ENCODE measurements around the gene GNGT2. TPM values are rescaled to one million over a fixed set of nuclear protein-coding genes. Genes with fewer than 3 reads are reported as not detected.

Gene GNGT2
- polyA plus RNA-seq, 1 donor (not counting 4 experiments of a cell fraction or from before 2014, with no cell fraction given) = not detected

GRCh38 chr17:49216482-49216881, 6.1 kb upstream of the GNGT2 start:
- peaks cover 11% of the 10 kb centered on the region for H3K27me3 ChIP-seq (ENCODE audit: control insufficient read depth, extremely low read depth, insufficient read depth, low read length)
- no peaks in the 10 kb centered on the region for H4K20me1 ChIP-seq (ENCODE audit: control insufficient read depth, extremely low read depth, insufficient read depth, low read length)
- DNase-seq (ENCODE audit: low read depth, low spot score) (no peak), FAIRE-seq (no peak)
- H3K79me2 ChIP-seq (ENCODE audit: control insufficient read depth, insufficient read depth, low read length) = no peaks in the 10 kb centered on the region
- TF ChIP-seq EZH2 (IDR thresholded peaks at IDR 0.05; ENCODE audit: low read length) = no peak
- TF ChIP-seq CTCF (optimal IDR thresholded peaks at IDR 0.05 in 1 of 3, IDR thresholded peaks at IDR 0.05 in 1 of 3, conservative IDR thresholded peaks at IDR 0.05 in 1 of 3; ENCODE audit: extremely low read depth in 1 of 3, insufficient read depth in 2 of 3, low read length in 3 of 3) = no peak
- no peak overlapping the region for H3K9ac ChIP-seq (ENCODE audit: control insufficient read depth, extremely low read depth, insufficient read depth, low read length)
- H3K36me3 ChIP-seq (ENCODE audit: control insufficient read depth in 2 of 2, extremely low read depth in 1 of 2, insufficient read depth in 2 of 2, low read length in 2 of 2) = no peaks in the 10 kb centered on the region
- no peak overlapping the region for H3K27ac ChIP-seq (ENCODE audit: control insufficient read depth, insufficient read depth, low read length)
- no peaks in the 10 kb centered on the region for H3K4me1 ChIP-seq (ENCODE audit: control insufficient read depth, extremely low read depth, insufficient read depth, low read length)
- H3K4me2 ChIP-seq (ENCODE audit: control insufficient read depth, extremely low read depth, insufficient read depth, low read depth, low read length) = no peak overlapping the region
- no peak overlapping the region for H2AFZ ChIP-seq (ENCODE audit: control insufficient read depth, low read length)
- no peaks in the 10 kb centered on the region for H3K9me3 ChIP-seq (ENCODE audit: control insufficient read depth, low read depth, low read length)
- H3K4me3 ChIP-seq (ENCODE audit: control insufficient read depth in 2 of 3, extremely low read depth in 1 of 3, insufficient read depth in 2 of 3, low read depth in 1 of 3, low read length in 3 of 3) = no peak overlapping the region
- no peaks in the 10 kb centered on the region for H3K9me1 ChIP-seq (ENCODE audit: control insufficient read depth, extremely low read depth, insufficient read depth, low read length)
- dilution Hi-C loops (cut with MboI; ENCODE audit: extremely low pct_ligation_motif_present, low sequenced_read_pairs) = no loop called here

- Histone ChIP-seq H3K79me2 (ENCODE audit: control insufficient read depth, insufficient read depth, low read length) (no peaks in the 10 kb centered on the region), H3K4me3 (ENCODE audit: control insufficient read depth in 2 of 3, extremely low read depth in 1 of 3, insufficient read depth in 2 of 3, low read depth in 1 of 3, low read length in 3 of 3) (no peak overlapping the region), H3K9me1 (ENCODE audit: control insufficient read depth, extremely low read depth, insufficient read depth, low read length) (no peaks in the 10 kb centered on the region), H3K36me3 (ENCODE audit: control insufficient read depth in 2 of 2, extremely low read depth in 1 of 2, insufficient read depth in 2 of 2, low read length in 2 of 2) (no peaks in the 10 kb centered on the region), H2AFZ (ENCODE audit: control insufficient read depth, low read length) (no peak overlapping the region), H3K27ac (ENCODE audit: control insufficient read depth, insufficient read depth, low read length) (no peak overlapping the region), H3K4me2 (ENCODE audit: control insufficient read depth, extremely low read depth, insufficient read depth, low read depth, low read length) (no peak overlapping the region), H3K9me3 (ENCODE audit: control insufficient read depth, low read depth, low read length) (no peaks in the 10 kb centered on the region), H3K9ac (ENCODE audit: control insufficient read depth, extremely low read depth, insufficient read depth, low read length) (no peak overlapping the region), H3K4me1 (ENCODE audit: control insufficient read depth, extremely low read depth, insufficient read depth, low read length) (no peaks in the 10 kb centered on the region), H4K20me1 (ENCODE audit: control insufficient read depth, extremely low read depth, insufficient read depth, low read length) (no peaks in the 10 kb centered on the region), H3K27me3 (ENCODE audit: control insufficient read depth, extremely low read depth, insufficient read depth, low read length) (peaks cover 14% of the 10 kb centered on the region)
- no peak for FAIRE-seq
- TF ChIP-seq CTCF (optimal IDR thresholded peaks at IDR 0.05 in 1 of 3, IDR thresholded peaks at IDR 0.05 in 1 of 3, conservative IDR thresholded peaks at IDR 0.05 in 1 of 3; ENCODE audit: extremely low read depth in 1 of 3, insufficient read depth in 2 of 3, low read length in 3 of 3) = no peak
- TF ChIP-seq EZH2 (IDR thresholded peaks at IDR 0.05; ENCODE audit: low read length) = no peak
- dilution Hi-C loops (cut with MboI; ENCODE audit: extremely low pct_ligation_motif_present, low sequenced_read_pairs) = no loop called here
- no peak for DNase-seq (ENCODE audit: low read depth, low spot score)
Measured at GRCh38 chr17:49214676-49215360, 4.4 kb upstream of the GNGT2 start.
